Stimulated activated CD8-positive, alpha-beta memory T cell treated with anti-CD3 and anti-CD28 coated beads, Interleukin-12 subunit alpha, Interleukin-12 subunit beta, amount 100 ng/mL, for 24 hours (primary cell): Measurements from ENCODE around the gene RGP1.

Experiments used
- DNase-seq: peaks from one replicate; pipeline ENCODE4 v3.0.0-alpha.2; 2020; ENCODE audit errors: extremely low read depth

The RGP1 gene

DNA sequence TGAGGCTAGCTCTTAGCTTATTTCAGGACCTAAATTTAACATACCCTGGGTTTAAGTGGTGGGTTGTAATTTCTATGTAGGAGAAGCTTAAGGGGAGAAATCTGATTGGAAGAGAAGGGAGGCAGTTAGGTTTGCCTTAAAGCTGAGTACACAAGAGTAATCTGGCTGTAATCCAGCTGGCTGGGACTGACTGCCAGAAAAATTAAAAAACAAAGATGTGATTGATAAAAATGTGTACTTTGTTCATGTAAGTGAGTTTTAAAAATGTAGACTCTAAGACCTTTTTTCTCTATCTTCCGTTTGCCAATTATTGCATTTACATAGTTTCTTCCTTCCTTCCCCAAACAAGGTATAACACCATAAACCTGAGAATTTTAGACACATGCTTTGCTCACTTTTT, 22.4 kb downstream of the RGP1 start:
- no peak for DNase-seq

DNA sequence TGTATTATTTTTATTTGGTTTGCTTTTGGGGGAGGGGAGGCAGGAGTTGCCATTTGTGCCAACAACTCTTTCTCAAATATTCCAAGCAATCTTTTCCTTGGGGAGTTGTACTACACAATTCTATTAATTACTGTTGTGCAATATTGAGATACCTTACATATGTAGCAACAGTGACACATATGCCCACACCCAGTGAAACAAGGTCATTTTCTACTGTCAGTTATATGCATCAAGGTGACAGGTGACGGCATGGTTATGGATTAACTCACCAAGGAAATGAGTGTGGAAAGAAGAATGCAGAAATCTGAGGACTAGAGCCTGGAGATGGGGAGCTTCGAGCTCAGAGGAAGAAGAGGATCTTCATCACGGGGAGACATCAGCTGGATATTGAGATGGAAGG, 22.9 kb downstream of the RGP1 start:
- DNase-seq = no peak

DNA sequence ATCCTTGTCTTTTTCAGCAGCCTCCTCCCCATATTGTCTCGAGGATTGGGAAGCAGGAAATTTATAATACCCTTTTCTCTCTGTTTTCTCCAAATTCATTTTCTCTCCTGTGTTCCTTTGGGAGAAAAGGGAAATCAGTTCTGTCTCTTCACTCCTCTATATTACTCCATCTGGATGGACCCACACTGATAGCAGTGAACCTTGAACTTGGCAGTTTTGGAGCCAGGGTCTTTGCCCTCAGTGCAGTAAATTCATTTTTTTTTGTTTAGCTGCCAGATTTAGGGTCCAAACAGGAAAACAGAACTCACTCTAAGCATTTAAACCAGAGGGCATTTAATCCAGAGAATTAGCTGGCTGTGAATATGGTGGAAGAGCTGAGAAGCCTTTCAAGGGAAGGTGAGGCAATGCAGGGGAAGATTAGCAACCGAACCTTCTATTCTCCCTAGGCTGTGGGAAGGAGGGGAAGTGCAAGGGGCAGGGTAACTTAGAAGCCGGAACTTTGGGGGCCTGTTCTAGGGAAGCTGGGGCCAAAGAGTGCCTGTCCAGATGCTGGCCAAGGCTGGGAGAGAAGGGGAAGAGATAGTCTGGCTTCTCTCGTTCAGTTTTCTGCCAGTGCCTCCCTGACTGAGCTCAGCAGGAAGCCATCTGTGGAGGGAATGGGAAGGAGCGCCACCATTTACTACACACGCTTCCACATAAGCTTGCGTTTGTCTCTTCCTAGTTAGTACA, 26.0 kb downstream of the RGP1 start:
- DNase-seq = no peak

DNA sequence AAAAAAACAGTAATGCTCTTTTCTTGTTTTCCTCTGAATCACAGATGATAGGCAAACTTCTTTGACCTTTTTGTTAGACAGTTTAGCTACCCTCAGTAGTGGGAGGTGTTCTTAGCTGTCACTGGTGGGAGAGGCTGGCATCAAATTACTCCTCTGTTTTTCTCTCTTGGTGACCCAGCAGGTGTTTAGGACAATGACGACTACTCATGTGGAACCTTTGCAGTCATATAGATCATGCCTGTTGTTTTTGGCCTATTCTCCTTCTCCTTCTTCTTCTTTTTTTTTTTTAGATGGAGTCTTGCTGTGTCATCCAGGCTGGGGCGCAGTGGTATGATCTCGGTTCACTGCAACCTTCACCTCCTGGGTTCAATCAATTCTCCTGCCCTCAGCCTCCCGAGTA, 26.9 kb downstream of the RGP1 start:
- DNase-seq = no peak

DNA sequence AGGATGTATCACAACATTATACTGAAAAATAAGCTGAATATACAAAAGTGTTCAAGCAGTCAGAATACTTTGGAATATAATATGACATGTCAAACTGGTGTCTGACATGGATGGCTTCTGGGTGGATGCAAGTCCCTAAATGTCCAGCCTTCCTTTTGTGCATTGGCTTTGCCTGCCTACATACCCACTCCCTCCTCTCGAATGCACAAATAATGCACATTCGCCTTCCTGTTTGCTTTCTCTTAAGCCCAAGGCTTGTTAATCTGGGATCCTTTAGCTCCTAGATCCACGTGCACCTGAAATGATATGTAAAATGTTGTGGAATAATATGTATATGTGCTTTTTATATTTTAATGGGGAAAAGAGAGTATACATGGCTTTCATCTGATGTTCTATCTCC, 29.4 kb downstream of the RGP1 start:
- DNase-seq = no peak

DNA sequence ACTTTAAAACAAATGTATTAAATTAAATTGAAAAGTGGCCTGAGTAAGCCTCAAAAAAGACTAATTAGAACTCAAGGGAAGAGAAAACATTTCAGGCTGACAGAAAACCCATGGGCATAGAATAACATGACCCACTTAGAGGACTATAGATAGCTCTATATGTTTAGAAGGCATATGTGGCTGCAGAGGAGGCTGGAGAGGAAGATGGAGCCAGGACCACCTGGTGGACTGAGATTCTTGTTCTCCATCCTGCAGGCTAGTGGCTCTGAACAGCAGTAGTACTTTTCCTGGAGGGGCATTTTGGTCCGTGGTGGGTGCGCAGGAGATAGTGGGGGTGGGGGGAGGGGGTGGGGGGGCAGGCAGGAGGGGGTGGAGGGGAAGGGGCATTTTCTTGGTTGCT, 32.0 kb downstream of the RGP1 start:
- DNase-seq = no peak

DNA sequence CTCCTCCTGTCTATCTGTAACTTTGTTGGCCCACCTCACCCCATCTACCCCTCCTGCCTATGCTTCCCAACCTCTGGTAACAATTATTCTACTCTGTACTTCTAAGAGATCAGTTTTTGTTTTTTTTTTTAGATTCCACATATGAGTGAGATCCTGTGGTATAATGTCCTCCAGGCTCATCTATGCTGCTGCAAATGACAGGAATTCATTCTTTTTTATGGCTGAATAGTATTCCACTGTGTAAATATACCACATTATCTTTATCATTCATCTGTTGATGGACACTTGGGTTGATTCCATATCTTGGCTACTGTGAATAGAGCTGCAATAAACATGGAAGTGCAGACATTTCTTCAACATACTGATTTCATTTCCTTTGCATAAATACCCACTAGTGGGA, 34.3 kb downstream of the RGP1 start:
- DNase-seq = no peak

DNA sequence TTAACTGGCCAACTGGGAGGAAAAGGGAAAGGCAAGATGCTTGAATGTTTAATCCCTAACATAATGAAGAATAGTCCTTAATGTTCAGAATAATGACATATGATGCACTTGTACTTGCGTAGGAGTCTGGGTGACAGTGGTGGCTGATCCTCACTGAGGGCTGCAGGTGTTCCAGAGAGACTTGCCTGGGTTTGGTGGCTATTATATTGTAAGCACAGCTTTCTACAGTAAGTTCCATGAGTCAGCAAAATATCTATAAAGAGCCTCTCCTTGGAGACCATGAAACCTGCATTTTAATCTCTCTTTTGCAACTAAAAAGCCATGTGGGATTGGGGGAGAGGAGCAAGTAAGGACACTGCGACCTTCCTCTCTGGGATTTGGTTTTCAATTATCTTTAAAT, 40.5 kb downstream of the RGP1 start:
- DNase-seq = no peak

DNA sequence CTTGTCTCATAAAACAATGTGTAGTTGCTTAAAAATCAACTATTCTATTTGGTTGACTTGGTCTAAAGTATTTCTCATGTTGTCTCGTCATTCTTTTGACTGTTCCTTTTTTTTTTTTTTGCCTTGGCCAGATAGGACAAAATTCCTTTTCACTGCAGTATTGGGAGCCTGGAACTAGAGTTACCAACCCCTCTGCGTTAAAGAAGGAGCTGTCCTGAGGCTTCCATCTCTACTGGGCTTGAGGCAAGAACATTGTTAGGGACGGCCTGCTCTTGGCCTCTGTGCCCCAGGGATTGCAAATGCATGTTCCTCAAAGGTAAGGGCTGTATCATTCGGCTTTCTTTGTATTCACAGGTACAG, 40.9 kb downstream of the RGP1 start:
- DNase-seq = no peak

DNA sequence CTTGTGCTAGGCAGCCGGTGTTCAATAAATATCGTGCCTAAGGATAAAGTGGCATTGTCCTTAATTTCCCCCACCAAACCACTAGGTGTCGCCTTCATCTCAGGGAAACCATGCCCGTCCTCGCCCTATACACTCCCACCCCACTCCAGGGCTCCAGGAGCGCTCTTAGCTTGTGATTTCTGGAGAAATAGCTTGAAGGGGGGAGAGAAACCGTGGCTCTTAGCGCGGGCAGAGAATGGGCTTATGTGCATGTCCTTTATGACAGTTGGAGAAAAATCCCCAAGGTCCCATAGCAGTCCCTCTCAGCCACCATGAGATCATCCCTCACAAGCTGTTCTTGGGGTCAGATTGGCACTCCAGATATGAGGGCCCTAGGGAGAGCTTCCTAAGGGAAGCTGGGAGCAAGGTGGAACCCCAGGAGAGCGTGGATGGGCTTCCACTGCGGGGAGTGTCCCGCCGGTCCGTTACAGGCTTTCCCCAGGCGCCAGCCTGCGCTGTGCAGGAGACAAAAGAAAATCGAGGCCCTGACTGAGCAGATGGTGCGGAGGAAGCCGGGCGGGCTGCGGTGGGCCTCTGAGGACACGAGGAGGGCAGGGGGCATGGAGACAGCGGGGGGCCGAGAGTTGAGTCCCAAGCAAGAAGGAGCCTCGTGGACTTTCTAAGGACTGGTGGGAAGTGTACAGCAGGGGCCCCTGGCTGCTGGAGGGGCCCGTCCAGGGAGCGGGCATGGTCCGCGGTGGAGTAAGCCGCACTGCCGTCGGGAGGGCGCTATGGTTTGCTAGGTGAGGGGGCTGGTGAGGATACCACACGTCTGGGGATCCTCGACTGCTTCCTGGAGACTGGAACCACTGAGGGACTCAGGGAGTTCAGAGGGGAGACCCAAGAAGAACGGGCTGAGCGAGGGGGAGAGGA, 41.6 kb downstream of the RGP1 start:
- peak; percentile 21 for DNase-seq

DNA sequence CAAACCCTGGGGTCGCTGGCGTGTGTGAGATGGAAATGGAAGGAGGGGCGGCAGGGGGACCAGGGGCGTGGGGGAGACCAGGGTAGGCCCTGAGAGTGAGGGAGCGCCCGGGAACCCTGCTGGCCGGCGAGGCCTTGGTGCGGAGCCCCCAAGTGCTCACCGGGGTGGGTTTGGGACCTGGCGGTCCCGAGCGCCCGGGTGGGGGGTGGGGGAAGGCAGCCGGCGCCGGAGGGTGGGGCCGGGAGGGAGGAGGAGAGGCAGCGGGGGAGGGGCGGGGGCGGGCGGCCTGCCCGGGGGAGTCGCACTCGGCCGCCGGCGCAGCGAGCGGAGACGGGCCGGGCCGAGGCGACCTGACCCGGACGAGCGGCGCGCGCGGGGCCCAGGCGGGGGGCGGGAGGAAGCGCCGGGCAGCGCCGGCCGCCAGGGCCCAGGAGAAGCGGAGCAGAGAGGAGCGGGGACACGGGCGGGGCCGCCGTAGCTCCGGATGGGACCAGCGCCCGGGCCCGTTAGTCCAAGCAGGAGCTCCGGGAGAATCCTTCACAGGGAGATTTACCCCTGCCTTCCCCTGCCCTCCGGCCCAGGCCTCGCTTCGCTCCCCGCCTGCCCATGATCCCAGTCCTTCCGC, 42.3 kb downstream of the RGP1 start, which contains the start of gene NPR2:
TSS of gene NPR2 (plus strand) at position 295 of the 625 bp plus-strand sequence. CDS start 818 bp downstream, outside the sequence.
- no peak for DNase-seq

DNA sequence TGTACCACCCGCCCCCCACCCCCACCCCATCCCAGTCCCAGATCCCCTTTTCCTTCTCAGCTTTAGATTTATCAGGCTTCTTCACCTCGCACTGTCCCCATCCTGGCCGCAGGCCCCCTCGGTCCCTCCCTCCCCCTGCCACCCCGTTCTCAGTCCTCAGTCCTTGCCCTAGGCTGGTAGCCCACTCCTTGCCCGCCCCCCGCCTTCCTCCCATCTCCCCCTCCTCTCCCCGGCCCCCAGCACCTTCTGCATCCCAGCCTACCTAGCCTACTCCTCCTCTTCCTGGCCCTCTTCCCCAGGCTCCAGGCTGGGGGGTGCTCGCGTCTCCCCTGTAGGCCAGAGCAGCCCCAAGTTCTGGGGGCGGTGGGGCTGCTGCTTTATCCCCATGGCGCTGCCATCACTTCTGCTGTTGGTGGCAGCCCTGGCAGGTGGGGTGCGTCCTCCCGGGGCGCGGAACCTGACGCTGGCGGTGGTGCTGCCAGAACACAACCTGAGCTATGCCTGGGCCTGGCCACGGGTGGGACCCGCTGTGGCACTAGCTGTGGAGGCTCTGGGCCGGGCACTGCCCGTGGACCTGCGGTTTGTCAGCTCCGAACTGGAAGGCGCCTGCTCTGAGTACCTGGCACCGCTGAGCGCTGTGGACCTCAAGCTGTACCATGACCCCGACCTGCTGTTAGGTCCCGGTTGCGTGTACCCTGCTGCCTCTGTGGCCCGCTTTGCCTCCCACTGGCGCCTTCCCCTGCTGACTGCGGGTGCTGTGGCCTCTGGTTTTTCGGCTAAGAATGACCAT, 43.1 kb downstream of the RGP1 start:
- DNase-seq = no peak

DNA sequence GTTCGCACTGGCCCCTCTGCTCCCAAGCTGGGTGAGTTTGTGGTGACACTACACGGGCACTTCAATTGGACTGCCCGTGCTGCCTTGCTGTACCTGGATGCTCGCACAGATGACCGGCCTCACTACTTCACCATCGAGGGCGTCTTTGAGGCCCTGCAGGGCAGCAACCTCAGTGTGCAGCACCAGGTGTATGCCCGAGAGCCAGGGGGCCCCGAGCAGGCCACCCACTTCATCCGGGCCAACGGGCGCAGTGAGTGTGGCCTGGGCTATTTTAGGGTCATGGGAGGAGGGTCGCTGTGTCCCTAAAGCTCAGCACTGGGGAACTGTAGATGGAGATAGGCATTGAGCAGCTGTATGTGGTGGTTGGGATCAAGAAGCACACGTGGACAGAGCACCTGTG, 43.7 kb downstream of the RGP1 start:
- no peak for DNase-seq

DNA sequence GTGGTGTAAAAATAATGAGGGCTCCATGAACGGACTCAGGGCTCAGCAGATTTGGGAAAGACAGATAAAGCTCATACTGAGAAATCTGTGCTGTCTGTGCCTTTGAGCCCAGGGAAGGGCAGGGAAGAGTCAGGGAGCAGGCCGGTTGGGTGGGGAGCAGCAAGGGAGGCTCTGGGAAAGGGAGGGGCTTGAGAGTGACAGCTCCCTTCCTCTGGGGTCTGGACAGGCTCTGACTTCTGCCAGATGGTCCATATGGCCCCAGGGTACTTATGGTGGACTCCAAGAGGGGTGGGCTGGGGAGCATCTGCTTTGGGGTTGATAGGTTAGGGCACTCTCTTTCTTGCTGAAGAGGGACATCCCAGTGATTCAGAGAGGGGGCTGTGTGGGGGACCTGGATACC, 44.4 kb downstream of the RGP1 start:
- no peak for DNase-seq

DNA sequence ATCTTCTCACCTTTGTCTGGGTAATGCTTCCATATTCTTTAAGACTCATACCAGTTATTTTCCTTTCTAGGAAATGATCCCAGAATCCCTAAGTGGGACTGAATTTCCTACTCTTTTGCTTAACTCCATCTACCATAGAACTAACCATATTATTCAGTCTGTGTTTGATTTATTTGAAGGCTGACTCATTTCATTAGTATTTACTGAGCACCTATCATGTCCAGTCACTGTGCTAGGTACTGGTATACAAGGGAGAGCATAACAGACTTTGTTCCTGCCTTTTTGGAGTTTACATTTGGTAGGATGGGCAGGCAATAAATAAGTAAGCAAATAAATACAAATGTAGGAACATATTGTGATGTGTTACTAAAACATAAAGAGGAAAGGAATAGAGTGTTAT, 46.6 kb downstream of the RGP1 start:
- no peak for DNase-seq

DNA sequence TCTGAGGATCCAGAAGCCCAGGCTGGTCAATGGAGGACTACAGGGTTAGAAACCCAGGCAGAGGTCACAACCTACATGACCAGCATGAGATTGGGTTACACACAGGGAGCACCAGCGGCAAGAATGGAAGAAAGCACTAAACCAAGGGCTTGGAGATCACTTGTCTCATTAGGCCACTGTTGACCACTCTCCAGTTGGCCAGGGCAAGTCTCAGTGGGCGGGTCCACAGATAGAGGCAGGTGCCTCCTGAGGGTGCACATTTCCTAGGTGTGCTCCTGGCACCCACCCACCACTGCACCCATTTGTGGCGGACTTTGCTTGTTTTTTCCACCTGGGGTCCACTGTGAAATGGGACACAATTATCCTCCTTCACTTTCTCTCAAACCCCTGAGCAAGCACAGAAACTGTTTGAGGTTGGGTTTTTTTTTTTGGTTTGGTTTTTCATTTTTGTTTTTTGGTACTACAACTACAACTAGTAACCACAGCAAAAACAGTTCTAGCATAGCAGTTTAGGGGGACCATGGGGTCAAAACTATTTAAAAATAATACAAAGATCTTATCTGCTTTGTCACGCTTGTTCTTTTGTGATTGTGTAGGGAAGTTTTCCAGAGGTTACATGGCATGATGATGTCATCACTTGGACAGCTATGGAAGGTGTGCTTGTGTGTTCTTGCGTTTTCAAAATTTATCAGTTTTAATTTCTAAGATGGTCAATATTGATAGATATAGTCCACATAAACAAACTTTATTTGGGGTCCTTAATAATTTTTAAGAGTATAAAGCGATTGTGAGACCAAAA, 48.4 kb downstream of the RGP1 start:
- DNase-seq = no peak

DNA sequence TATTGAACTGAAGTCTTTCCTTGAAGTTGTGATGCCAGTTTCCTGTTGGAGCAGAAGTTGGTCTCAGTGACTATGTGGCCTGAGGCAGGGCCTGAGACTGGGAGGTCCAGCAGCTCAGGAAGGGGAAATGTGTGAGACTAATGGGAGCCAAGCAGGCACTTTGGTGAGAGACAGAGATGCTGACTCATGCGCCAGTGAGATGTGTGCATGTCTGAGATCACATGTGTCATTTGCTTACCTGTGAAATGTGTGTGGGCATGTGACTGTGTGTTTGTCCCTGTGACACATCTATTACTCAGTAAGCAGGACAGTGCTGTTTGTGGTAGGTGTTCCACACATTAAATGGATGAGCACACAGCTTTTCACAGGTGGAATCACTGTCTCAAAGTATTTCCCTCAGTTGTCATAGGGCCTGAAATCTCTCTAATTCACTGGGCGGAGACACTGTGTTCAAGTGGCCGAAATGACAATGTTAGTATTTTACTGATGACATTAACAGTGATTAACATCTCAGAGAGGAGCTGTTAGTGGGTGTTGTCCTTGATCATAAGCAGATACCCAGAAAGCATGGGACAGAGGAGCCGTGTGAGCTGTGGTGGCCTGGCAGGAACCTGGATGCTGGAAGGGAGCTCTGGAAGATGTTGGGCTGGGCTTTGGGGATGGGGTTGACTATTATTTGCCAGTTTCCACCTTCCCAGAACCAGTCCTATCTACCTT, 49.7 kb downstream of the RGP1 start:
- DNase-seq = no peak

DNA sequence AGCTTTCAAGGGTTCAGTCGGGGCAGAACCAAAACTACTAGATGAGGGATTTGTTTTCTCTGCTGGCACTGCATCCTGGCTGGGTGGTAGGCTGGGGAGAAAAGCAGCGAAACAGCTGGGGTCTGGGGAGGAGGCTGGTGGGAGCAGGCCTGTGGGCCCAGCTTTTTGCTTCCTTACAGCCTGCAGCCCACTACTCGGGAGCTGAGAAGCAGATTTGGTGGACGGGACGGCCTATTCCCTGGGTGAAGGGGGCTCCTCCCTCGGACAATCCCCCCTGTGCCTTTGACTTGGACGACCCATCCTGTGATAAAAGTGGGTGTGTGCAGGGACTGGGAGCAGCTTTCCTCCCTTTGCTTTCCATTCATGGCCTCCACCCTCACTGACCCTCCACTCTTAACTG, 51.4 kb downstream of the RGP1 start:
- no peak for DNase-seq

DNA sequence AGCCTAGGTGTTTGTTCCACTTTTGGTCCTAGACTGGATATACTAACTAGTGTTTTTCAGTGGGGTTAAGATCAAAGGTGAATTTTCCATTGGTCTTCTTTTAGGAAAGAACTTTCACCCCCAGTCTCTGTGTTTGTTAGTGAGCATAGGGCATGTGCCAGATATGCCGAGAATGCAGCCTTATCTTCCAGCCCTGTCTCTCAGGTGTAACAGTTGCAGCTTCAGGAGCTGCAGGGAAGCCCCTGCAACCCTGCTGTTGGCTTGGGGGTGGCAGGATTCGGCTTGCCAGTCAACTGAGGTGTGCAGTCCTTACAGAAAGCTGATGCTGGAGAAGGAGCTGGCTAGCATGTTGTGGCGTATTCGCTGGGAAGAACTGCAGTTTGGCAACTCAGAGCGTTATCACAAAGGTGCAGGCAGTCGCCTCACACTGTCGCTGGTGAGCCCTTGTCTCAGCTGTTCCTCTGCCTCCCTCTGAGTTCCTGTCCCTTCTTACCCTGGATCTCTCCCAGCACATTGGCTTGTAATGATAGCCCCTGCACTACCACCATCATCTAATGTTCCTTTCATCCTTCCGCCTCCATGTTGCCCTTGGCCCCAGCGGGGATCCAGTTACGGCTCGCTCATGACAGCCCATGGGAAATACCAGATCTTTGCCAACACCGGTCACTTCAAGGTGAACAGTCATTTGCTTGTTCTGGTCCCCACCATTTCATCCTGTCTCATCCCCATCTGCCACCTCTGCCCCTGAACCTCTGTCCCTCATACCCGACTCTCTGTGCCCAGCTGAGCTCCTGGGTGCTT, 52.4 kb downstream of the RGP1 start:
- DNase-seq = no peak

DNA sequence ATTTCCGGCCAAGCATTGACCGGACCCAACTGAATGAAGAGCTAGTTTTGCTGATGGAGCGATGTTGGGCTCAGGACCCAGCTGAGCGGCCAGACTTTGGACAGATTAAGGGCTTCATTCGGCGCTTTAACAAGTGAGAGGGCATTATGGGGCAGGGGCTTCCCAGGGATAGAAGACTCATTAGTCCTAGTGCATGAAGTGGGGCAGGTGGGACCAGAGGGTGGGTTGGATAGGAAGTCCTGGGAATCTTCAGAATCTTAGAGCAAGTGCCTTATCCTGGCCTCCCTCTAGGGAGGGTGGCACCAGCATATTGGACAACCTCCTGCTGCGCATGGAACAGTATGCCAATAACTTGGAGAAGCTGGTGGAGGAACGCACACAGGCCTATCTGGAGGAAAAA, 57.0 kb downstream of the RGP1 start:
- no peak for DNase-seq
